ENCODE measurements around the gene AGBL1. TPM values are rescaled to one million over a fixed set of nuclear protein-coding genes. Genes with fewer than 3 reads are reported as not detected.

The AGBL1 gene
- total RNA-seq, 1 donor from 2014 or later = 0.76 TPM

- Mint-ChIP-seq H3K4me3 (ENCODE audit: unreplicated experiment) (no peak overlapping the region), H3K27me3 (ENCODE audit: unreplicated experiment) (no peaks in the 10 kb centered on the region), H3K36me3 (ENCODE audit: unreplicated experiment) (no peaks in the 10 kb centered on the region), H3K9me3 (ENCODE audit: unreplicated experiment) (no peaks in the 10 kb centered on the region), H3K27ac (ENCODE audit: unreplicated experiment) (no peak overlapping the region), H3K4me1 (ENCODE audit: low read depth, unreplicated experiment) (no peaks in the 10 kb centered on the region)
- no peak for TF ChIP-seq CTCF (IDR thresholded peaks at IDR 0.05; ENCODE audit: partially characterized antibody, unreplicated experiment)
- DNase-seq = no peak
Observed at GRCh38 chr15:86193716-86194380, 114.2 kb downstream of the AGBL1 start.

- no peaks in the 10 kb centered on the region for H3K9me3 Mint-ChIP-seq (ENCODE audit: unreplicated experiment)
- no peaks in the 10 kb centered on the region for H3K27me3 Mint-ChIP-seq (ENCODE audit: unreplicated experiment)
- no peak overlapping the region for H3K27ac Mint-ChIP-seq (ENCODE audit: unreplicated experiment)
- no peaks in the 10 kb centered on the region for H3K36me3 Mint-ChIP-seq (ENCODE audit: unreplicated experiment)
- no peak for TF ChIP-seq CTCF (IDR thresholded peaks at IDR 0.05; ENCODE audit: partially characterized antibody, unreplicated experiment)
- DNase-seq = no peak
- no peak overlapping the region for H3K4me3 Mint-ChIP-seq (ENCODE audit: unreplicated experiment)
- H3K4me1 Mint-ChIP-seq (ENCODE audit: low read depth, unreplicated experiment) = peaks cover 2% of the 10 kb centered on the region
Observed at GRCh38 chr15:86197770-86198169, 118.1 kb downstream of the AGBL1 start.

GRCh38 chr15:86199467-86200145 lies 119.9 kb downstream of the AGBL1 start:
- no peak overlapping the region for H3K4me3 Mint-ChIP-seq (ENCODE audit: unreplicated experiment)
- no peaks in the 10 kb centered on the region for H3K27me3 Mint-ChIP-seq (ENCODE audit: unreplicated experiment)
- no peak for DNase-seq
- peaks cover 1% of the 10 kb centered on the region for H3K9me3 Mint-ChIP-seq (ENCODE audit: unreplicated experiment)
- H3K27ac Mint-ChIP-seq (ENCODE audit: unreplicated experiment) = no peak overlapping the region
- TF ChIP-seq CTCF (IDR thresholded peaks at IDR 0.05; ENCODE audit: partially characterized antibody, unreplicated experiment) = no peak
- H3K4me1 Mint-ChIP-seq (ENCODE audit: low read depth, unreplicated experiment) = peaks cover 2% of the 10 kb centered on the region
- no peaks in the 10 kb centered on the region for H3K36me3 Mint-ChIP-seq (ENCODE audit: unreplicated experiment)

GRCh38 chr15:86201313-86202008 lies 121.8 kb downstream of the AGBL1 start:
- no peak for DNase-seq
- Mint-ChIP-seq H3K36me3 (ENCODE audit: unreplicated experiment) (no peaks in the 10 kb centered on the region), H3K27ac (ENCODE audit: unreplicated experiment) (no peak overlapping the region), H3K27me3 (ENCODE audit: unreplicated experiment) (no peaks in the 10 kb centered on the region), H3K4me3 (ENCODE audit: unreplicated experiment) (no peak overlapping the region), H3K9me3 (ENCODE audit: unreplicated experiment) (peaks cover 1% of the 10 kb centered on the region), H3K4me1 (ENCODE audit: low read depth, unreplicated experiment) (peaks cover 2% of the 10 kb centered on the region)
- TF ChIP-seq CTCF (IDR thresholded peaks at IDR 0.05; ENCODE audit: partially characterized antibody, unreplicated experiment) = no peak

GRCh38 chr15:86203462-86203861 lies 123.8 kb downstream of the AGBL1 start:
- no peak overlapping the region for H3K27ac Mint-ChIP-seq (ENCODE audit: unreplicated experiment)
- no peaks in the 10 kb centered on the region for H3K27me3 Mint-ChIP-seq (ENCODE audit: unreplicated experiment)
- DNase-seq = no peak
- no peak overlapping the region for H3K4me3 Mint-ChIP-seq (ENCODE audit: unreplicated experiment)
- H3K4me1 Mint-ChIP-seq (ENCODE audit: low read depth, unreplicated experiment) = peaks cover 2% of the 10 kb centered on the region
- H3K9me3 Mint-ChIP-seq (ENCODE audit: unreplicated experiment) = peaks cover 1% of the 10 kb centered on the region
- no peak for TF ChIP-seq CTCF (IDR thresholded peaks at IDR 0.05; ENCODE audit: partially characterized antibody, unreplicated experiment)
- H3K36me3 Mint-ChIP-seq (ENCODE audit: unreplicated experiment) = no peaks in the 10 kb centered on the region
